ENCODE data around the gene FARP1.

FARP1 gene

GRCh38 chr13:98158172-98158899 lies 15.4 kb downstream of the FARP1 start:
- TF ChIP-seq TEAD4 (IDR thresholded peaks at IDR 0.05) (no peak), EGR1 (IDR thresholded peaks at IDR 0.05) (no peak), MAX (IDR thresholded peaks at IDR 0.05) (no peak), NFIC (IDR thresholded peaks at IDR 0.05) (no peak)

GRCh38 chr13:98162935-98163334 lies 20.0 kb downstream of the FARP1 start:
- TF ChIP-seq EP300 (IDR thresholded peaks at IDR 0.05; ENCODE audit: borderline replicate concordance), result no peak

- TF ChIP-seq FOXM1 (IDR thresholded peaks at IDR 0.05; ENCODE audit: borderline replicate concordance, low read depth), result no peak
- no peak for TF ChIP-seq USF1 (IDR thresholded peaks at IDR 0.05)
- TF ChIP-seq TEAD4 (IDR thresholded peaks at IDR 0.05), result no peak
- no peak for TF ChIP-seq REST (IDR thresholded peaks at IDR 0.05; ENCODE audit: low read depth)
- TF ChIP-seq YY1 (IDR thresholded peaks at IDR 0.05; ENCODE audit: low read depth), result no peak
- no peak for TF ChIP-seq TAF1 (IDR thresholded peaks at IDR 0.05; ENCODE audit: low read depth)
- TF ChIP-seq CREB1 (IDR thresholded peaks at IDR 0.05; ENCODE audit: low read depth), result no peak
- TF ChIP-seq TCF12 (IDR thresholded peaks at IDR 0.05; ENCODE audit: low read depth), result no peak
- no peak for TF ChIP-seq MAX (IDR thresholded peaks at IDR 0.05)
- TF ChIP-seq EP300 (IDR thresholded peaks at IDR 0.05; ENCODE audit: borderline replicate concordance), result no peak
- no peak for TF ChIP-seq CEBPB (IDR thresholded peaks at IDR 0.05)
- TF ChIP-seq NFIC (IDR thresholded peaks at IDR 0.05), result no peak
- no peak for TF ChIP-seq ZBTB7A (IDR thresholded peaks at IDR 0.05; ENCODE audit: low read depth)
Measured at GRCh38 chr13:98169331-98169730, 26.4 kb downstream of the FARP1 start.

GRCh38 chr13:98171900-98172589 lies 29.2 kb downstream of the FARP1 start:
- TF ChIP-seq RAD21 (IDR thresholded peaks at IDR 0.05; ENCODE audit: low read depth) (0 out of 2 replicates have a peak, but pooled peaks have one; percentile 2), TCF12 (IDR thresholded peaks at IDR 0.05; ENCODE audit: low read depth) (peak; percentile 50; the same call in 1 of the 2 replicates), REST (IDR thresholded peaks at IDR 0.05; ENCODE audit: low read depth) (no peak), TEAD4 (IDR thresholded peaks at IDR 0.05) (peak; percentile 83), EP300 (IDR thresholded peaks at IDR 0.05; ENCODE audit: borderline replicate concordance) (no peak)

- TF ChIP-seq REST (IDR thresholded peaks at IDR 0.05; ENCODE audit: low read depth) (no peak), CREB1 (IDR thresholded peaks at IDR 0.05; ENCODE audit: low read depth) (no peak), CEBPB (IDR thresholded peaks at IDR 0.05) (no peak), RAD21 (IDR thresholded peaks at IDR 0.05; ENCODE audit: low read depth) (no peak), EGR1 (IDR thresholded peaks at IDR 0.05) (no peak), TCF12 (IDR thresholded peaks at IDR 0.05; ENCODE audit: low read depth) (no peak), YY1 (IDR thresholded peaks at IDR 0.05; ENCODE audit: low read depth) (no peak), ZBTB7A (IDR thresholded peaks at IDR 0.05; ENCODE audit: low read depth) (no peak), FOXM1 (IDR thresholded peaks at IDR 0.05; ENCODE audit: borderline replicate concordance, low read depth) (no peak), TAF1 (IDR thresholded peaks at IDR 0.05; ENCODE audit: low read depth) (no peak), NFIC (IDR thresholded peaks at IDR 0.05) (no peak), USF1 (IDR thresholded peaks at IDR 0.05) (no peak), MAX (IDR thresholded peaks at IDR 0.05) (no peak)
Measured at GRCh38 chr13:98172590-98173422, 29.9 kb downstream of the FARP1 start.
